GM20000 (cell line): ENCODE measurements around the gene PPM1E.
A peak's percentile ranks its signal among the peaks of the same experiment; 100 is the strongest.

Experiments used
- DNase-seq: peaks from one replicate; pipeline ENCODE4 v3.0.0; 2012; ENCODE audit warnings: low spot score
- CTCF ChIP-seq: IDR thresholded peaks from 2 replicates; pipeline ENCODE4 v1.5.1; 2012; ENCODE audit warnings: mild to moderate bottlenecking, control low read depth; ENCODE audit errors: extremely low read depth, missing control alignments

PPM1E gene

GRCh38 chr17:58999500-58999899 is 243.8 kb downstream of the PPM1E start:
- no peak for TF ChIP-seq CTCF
- DNase-seq = no peak

- no peak for TF ChIP-seq CTCF
- DNase-seq = no peak
Observed at GRCh38 chr17:59000022-59000421, 244.4 kb downstream of the PPM1E start.

GRCh38 chr17:59001158-59001814 is 245.6 kb downstream of the PPM1E start:
- TF ChIP-seq CTCF = no peak
- DNase-seq = peak; percentile 80

GRCh38 chr17:59002126-59002525 is 246.5 kb downstream of the PPM1E start:
- TF ChIP-seq CTCF = no peak
- no peak for DNase-seq

GRCh38 chr17:59002848-59003247 is 247.2 kb downstream of the PPM1E start:
- TF ChIP-seq CTCF = no peak
- no peak for DNase-seq

GRCh38 chr17:59003860-59004259 is 248.2 kb downstream of the PPM1E start:
- no peak for TF ChIP-seq CTCF
- DNase-seq = no peak

GRCh38 chr17:59004338-59005111 is 248.9 kb downstream of the PPM1E start:
- peak; percentile 80 for TF ChIP-seq CTCF
- DNase-seq = peak; percentile 47
